HEK293 (cell line): ENCODE measurements around the gene TMTC1.
"Not testable (repeated sequence)": the region's sequence is repeated elsewhere in the genome, so short reads cannot be mapped to it uniquely, and the experiment has no call there.

Source experiments
- CTCF ChIA-PET: fragments of 350-600 bp; formaldehyde crosslinking; extraction: SDS; loops from one replicate; lab custom pipeline; 2021; ENCODE audit warnings: antibody characterized with exemption; lab: Yijun Ruan, JAX
- POLR2A ChIA-PET: fragments of 300-600 bp; formaldehyde crosslinking; extraction: SDS; loops from one replicate; lab custom pipeline; 2020; ENCODE audit warnings: antibody characterized with exemption, inconsistent platforms; lab: Yijun Ruan, JAX
- H3K27ac ChIP-seq: fragments of 200-500 bp; sonication (Bioruptor generic); 2 replicates; pipeline ENCODE4 v1.5.1; 2014; ENCODE audit warnings: low read depth, low read length, control low read depth, inconsistent platforms; ENCODE audit errors: extremely low read depth
- H3K36me3 ChIP-seq, 2 experiments: fragments of 200-500 bp in 1 of 2; sonication (Bioruptor generic) in 1 of 2; 1 replicate in 1 of 2; 2 replicates in 1 of 2; pipeline ENCODE4 v1.5.1; 2014 to 2017; ENCODE audit warnings: inconsistent platforms in 2 of 2, low read length in 2 of 2; ENCODE audit not compliant: control insufficient read depth in 2 of 2, insufficient read depth in 1 of 2
- H3K4me1 ChIP-seq: fragments of 200-500 bp; sonication (Bioruptor generic); 2 replicates; pipeline ENCODE4 v1.5.1; 2014; ENCODE audit warnings: mild to moderate bottlenecking, low read length, inconsistent platforms; ENCODE audit not compliant: control insufficient read depth, insufficient read depth
- H3K4me3 ChIP-seq: 2 replicates; pipeline ENCODE4 v1.5.1; 2011; ENCODE audit warnings: low read depth, mild to moderate bottlenecking, control low read depth, low read length, moderate library complexity
- H3K9me3 ChIP-seq: fragments of 200-500 bp; sonication (Bioruptor generic); 2 replicates; pipeline ENCODE4 v1.5.1; 2014; ENCODE audit warnings: low read depth, low read length, inconsistent platforms; ENCODE audit not compliant: control insufficient read depth, insufficient read depth
- FEZF1 ChIP-seq: fragments of 450-650 bp; formaldehyde crosslinking; IDR thresholded peaks from 2 replicates; pipeline ENCODE4 v1.5.1; 2016; ENCODE audit warnings: missing biosample characterization, missing genetic modification characterization
- MYNN ChIP-seq: fragments of 450-650 bp; formaldehyde crosslinking; IDR thresholded peaks from 2 replicates; pipeline ENCODE4 v1.5.1; 2016; ENCODE audit warnings: missing biosample characterization, missing genetic modification characterization, borderline replicate concordance
- MZF1 ChIP-seq: fragments of 450-650 bp; formaldehyde crosslinking; IDR thresholded peaks from 2 replicates; pipeline ENCODE4 v1.5.1; 2017; ENCODE audit warnings: missing biosample characterization, missing genetic modification characterization, borderline replicate concordance
- PRDM4 ChIP-seq: fragments of 450-650 bp; formaldehyde crosslinking; IDR thresholded peaks from 2 replicates; pipeline ENCODE4 v1.5.1; 2017; ENCODE audit warnings: missing biosample characterization, missing genetic modification characterization
- SALL2 ChIP-seq: fragments of 450-650 bp; formaldehyde crosslinking; IDR thresholded peaks from 2 replicates; pipeline ENCODE4 v1.5.0; 2017; ENCODE audit warnings: missing biosample characterization, mild to moderate bottlenecking, missing genetic modification characterization, borderline replicate concordance
- SETDB1 ChIP-seq: IDR thresholded peaks from one replicate; pipeline ENCODE4 v1.6.1; 2017; ENCODE audit warnings: mild to moderate bottlenecking, low read length, moderate library complexity, mixed read lengths; ENCODE audit not compliant: insufficient read length
- YY2 ChIP-seq: fragments of 450-650 bp; formaldehyde crosslinking; IDR thresholded peaks from 2 replicates; pipeline ENCODE4 v1.5.1; 2016; ENCODE audit warnings: missing biosample characterization, missing genetic modification characterization
- ZBTB48 ChIP-seq: fragments of 450-650 bp; formaldehyde crosslinking; IDR thresholded peaks from 2 replicates; pipeline ENCODE4 v1.5.1; 2016; ENCODE audit warnings: missing biosample characterization, missing genetic modification characterization
- ZNF146 ChIP-seq: fragments of 450-650 bp; formaldehyde crosslinking; IDR thresholded peaks from 2 replicates; pipeline ENCODE4 v1.5.1; 2016; ENCODE audit warnings: missing biosample characterization, missing genetic modification characterization
- ZNF175 ChIP-seq: fragments of 450-650 bp; formaldehyde crosslinking; IDR thresholded peaks from 2 replicates; pipeline ENCODE4 v1.5.1; 2016; ENCODE audit warnings: missing biosample characterization, missing genetic modification characterization
- ZNF221 ChIP-seq: fragments of 450-650 bp; formaldehyde crosslinking; IDR thresholded peaks from 2 replicates; pipeline ENCODE4 v1.5.1; 2017; ENCODE audit warnings: missing biosample characterization, missing genetic modification characterization, borderline replicate concordance
- ZNF248 ChIP-seq: fragments of 450-650 bp; formaldehyde crosslinking; IDR thresholded peaks from 2 replicates; pipeline ENCODE4 v1.5.1; 2017; ENCODE audit warnings: missing biosample characterization, missing genetic modification characterization
- ZNF341 ChIP-seq: fragments of 450-650 bp; formaldehyde crosslinking; IDR thresholded peaks from 2 replicates; pipeline ENCODE4; 2016; ENCODE audit warnings: low read depth, missing biosample characterization, missing genetic modification characterization
- ZNF488 ChIP-seq: fragments of 450-650 bp; formaldehyde crosslinking; IDR thresholded peaks from 2 replicates; pipeline ENCODE4 v1.5.1; 2016; ENCODE audit warnings: missing biosample characterization, missing genetic modification characterization
- ZNF518A ChIP-seq: fragments of 450-650 bp; formaldehyde crosslinking; conservative IDR thresholded peaks from 2 replicates; pipeline ENCODE4 v1.5.1; 2016; ENCODE audit warnings: low read depth, missing biosample characterization, missing genetic modification characterization
- ZNF544 ChIP-seq: fragments of 450-650 bp; formaldehyde crosslinking; IDR thresholded peaks from 2 replicates; pipeline ENCODE4 v1.5.0; 2017; ENCODE audit warnings: missing biosample characterization, missing genetic modification characterization
- ZNF561 ChIP-seq: fragments of 450-650 bp; IDR thresholded peaks from 2 replicates; pipeline ENCODE4 v1.5.1; 2018; ENCODE audit warnings: missing biosample characterization, missing genetic modification characterization, borderline replicate concordance
- ZNF580 ChIP-seq: fragments of 450-650 bp; formaldehyde crosslinking; IDR thresholded peaks from 2 replicates; pipeline ENCODE4 v1.5.1; 2016; ENCODE audit warnings: missing biosample characterization, missing genetic modification characterization
- ZNF76 ChIP-seq: fragments of 450-650 bp; formaldehyde crosslinking; IDR thresholded peaks from 2 replicates; pipeline ENCODE4; 2016; ENCODE audit warnings: low read depth, missing biosample characterization, missing genetic modification characterization, borderline replicate concordance
- ZNF843 ChIP-seq: fragments of 450-650 bp; formaldehyde crosslinking; IDR thresholded peaks from 2 replicates; pipeline ENCODE4 v1.5.1; 2016; ENCODE audit warnings: missing biosample characterization, missing genetic modification characterization
- TF ChIP-seq, protein P1 (sequence below): fragments of 450-650 bp; formaldehyde crosslinking; IDR thresholded peaks from 2 replicates; pipeline ENCODE4 v1.5.1; 2016; ENCODE audit warnings: missing biosample characterization, missing genetic modification characterization

Gene TMTC1

DNA sequence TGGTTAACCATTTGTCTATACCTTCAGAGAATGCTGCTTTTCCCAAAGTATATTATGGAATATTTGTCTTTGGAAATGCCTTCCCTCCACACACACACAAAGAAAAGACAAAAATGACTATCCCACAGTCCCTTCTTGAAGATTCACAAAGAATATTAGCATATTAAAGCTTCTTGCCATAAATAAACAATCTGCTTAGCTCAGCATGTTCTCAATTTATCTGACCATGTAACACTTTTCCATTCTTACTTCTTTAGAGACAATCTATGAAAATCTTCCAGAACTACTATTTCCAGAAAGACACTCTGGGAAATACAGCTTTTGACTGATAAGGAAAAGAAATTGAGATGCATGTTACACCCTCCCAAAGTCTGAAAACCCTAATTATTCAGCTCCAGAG is 227.4 kb downstream of the TMTC1 start (continued):
- no peak for TF ChIP-seq ZNF518A
- TF ChIP-seq YY2 (tag by site-specific recombination), result no peak
- TF ChIP-seq ZNF561, result no peak
- no peak for TF ChIP-seq ZNF488

- TF ChIP-seq ZNF146 (tag by site-specific recombination) (peak; percentile 92), ZNF580 (peak; percentile 70; the same call in 1 of the 2 replicates)
- TF ChIP-seq, all 188 proteins: peak for 2; not testable (repeated sequence) for 186
- H3K36me3 ChIP-seq, H3K4me3 ChIP-seq, CTCF ChIA-PET, H3K4me1 ChIP-seq, H3K27ac ChIP-seq, H3K9me3 ChIP-seq, POLR2A ChIA-PET: not testable (repeated sequence)
Observed at GRCh38 chr12:29555451-29555850, 228.3 kb downstream of the TMTC1 start.

- Histone ChIP-seq H3K9me3 (no peaks in the 10 kb centered on the region), H3K4me3 (no peak overlapping the region), H3K4me1 (no peaks in the 10 kb centered on the region), H3K36me3 (no peaks in the 10 kb centered on the region), H3K27ac (no peak overlapping the region)
- ChIA-PET CTCF (interaction anchor here (0.6 to 1.4 kb wide), 9 partner anchors 9 to 1222 kb away, joined by 3 to 4 read pairs (median 3); no protein-coding TSS in a partner anchor), POLR2A (no interaction called here)
- TF ChIP-seq MYNN (tag by site-specific recombination) (no peak), ZNF248 (no peak), SETDB1 (no peak), ZNF843 (no peak), ZNF544 (tag by site-specific recombination) (no peak), PRDM4 (tag by site-specific recombination) (no peak), ZNF341 (no peak), FEZF1 (tag by site-specific recombination) (no peak), ZNF221 (no peak), ZBTB48 (tag by site-specific recombination) (no peak), SALL2 (tag by site-specific recombination) (no peak), ZNF175 (tag by site-specific recombination) (no peak), MZF1 (tag by site-specific recombination) (no peak), ZNF76 (no peak)
- TF ChIP-seq, protein P1, sequence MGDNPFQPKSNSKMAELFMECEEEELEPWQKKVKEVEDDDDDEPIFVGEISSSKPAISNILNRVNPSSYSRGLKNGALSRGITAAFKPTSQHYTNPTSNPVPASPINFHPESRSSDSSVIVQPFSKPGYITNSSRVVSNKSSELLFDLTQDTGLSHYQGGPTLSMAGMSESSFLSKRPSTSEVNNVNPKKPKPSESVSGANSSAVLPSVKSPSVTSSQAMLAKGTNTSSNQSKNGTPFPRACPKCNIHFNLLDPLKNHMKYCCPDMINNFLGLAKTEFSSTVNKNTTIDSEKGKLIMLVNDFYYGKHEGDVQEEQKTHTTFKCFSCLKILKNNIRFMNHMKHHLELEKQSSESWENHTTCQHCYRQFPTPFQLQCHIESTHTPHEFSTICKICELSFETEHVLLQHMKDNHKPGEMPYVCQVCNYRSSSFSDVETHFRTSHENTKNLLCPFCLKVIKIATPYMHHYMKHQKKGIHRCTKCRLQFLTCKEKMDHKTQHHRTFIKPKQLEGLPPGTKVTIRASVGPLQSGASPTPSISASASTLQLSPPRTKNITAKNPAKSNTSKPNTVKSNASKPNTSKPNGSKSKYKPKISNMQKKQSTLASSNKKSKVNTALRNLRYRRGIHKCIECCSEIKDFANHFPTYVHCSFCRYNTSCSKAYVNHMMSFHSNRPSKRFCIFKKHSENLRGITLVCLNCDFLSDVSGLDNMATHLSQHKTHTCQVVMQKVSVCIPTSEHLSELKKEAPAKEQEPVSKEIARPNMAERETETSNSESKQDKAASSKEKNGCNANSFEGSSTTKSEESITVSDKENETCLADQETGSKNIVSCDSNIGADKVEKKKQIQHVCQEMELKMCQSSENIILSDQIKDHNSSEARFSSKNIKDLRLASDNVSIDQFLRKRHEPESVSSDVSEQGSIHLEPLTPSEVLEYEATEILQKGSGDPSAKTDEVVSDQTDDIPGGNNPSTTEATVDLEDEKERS, result no peak
Observed at GRCh38 chr12:29552994-29553748, 230.6 kb downstream of the TMTC1 start.
